Measurements from ENCODE around the gene RBFOX1. TPM values are rescaled to one million over a fixed set of nuclear protein-coding genes. Genes with fewer than 3 reads are reported as not detected.

RBFOX1 gene
- total RNA-seq: 10 to 100 TPM in 1 of 2 donors, 1 to 10 TPM in 1; 9.2 to 11.2 TPM
- long read RNA-seq, partial matches to known transcripts: 0 of 11 reads
- long read RNA-seq, other reads (novel, unspliced or antisense): 11 of 11 reads

- ATAC-seq (no peak), DNase-seq (no peak)
- intact Hi-C loops (cut with DNase I, micrococcal nuclease): no loop called here
These were observed at the start of gene RBFOX1 for GRCh38 chr16:7332611-7333010. RBFOX1 (plus strand) TSS chr16:7332845.

DNA sequence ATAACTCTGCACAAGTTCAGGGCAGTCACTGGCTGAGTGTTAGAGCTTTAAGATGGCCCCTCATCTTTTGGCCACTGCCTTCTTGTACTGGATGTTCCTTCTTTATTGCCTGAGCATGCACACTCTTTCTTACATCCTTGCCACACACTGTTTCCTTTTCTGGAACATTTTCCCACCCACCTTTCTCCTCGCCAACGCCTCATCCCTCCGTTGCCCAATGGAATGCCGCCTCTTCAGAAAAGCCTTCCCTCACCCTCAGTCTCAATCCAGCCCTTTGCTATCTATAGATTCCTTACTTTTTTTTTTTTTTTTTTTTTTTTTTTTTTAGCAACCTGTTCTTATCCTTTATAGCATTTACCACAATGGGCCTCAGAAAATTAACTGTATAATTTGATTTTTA lies 47.9 kb upstream of the RBFOX1 start:
- ATAC-seq: no peak
- intact Hi-C loops (cut with DNase I, micrococcal nuclease): no loop called here
- no peak for DNase-seq

GRCh38 chr16:7285520-7285919 lies 47.1 kb upstream of the RBFOX1 start:
- ATAC-seq (no peak), DNase-seq (no peak)
- intact Hi-C loops (cut with DNase I, micrococcal nuclease): no loop called here

DNA sequence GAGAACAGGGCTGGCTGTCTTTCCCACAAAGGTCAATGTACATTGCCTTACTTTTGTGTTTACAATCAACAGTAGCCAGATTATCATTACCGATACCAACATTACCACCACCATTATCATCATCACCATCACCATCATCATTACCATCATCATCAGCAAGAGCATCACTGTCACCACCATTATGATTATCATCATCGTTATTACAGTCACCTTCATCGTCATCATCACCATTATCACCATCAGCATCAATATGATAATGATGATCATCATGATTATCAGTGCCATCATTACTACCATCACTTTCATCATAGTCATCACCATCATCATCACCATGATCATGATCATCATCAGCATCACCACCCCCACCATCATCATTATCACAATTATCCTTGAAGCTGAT lies 43.3 kb upstream of the RBFOX1 start:
- no peak for DNase-seq
- no peak for ATAC-seq
- intact Hi-C loops (cut with DNase I, micrococcal nuclease): no loop called here

- no peak for DNase-seq
- no peak for ATAC-seq
- intact Hi-C loops (cut with DNase I, micrococcal nuclease): no loop called here
These were observed 42.0 kb upstream of the RBFOX1 start for GRCh38 chr16:7290682-7291081.

DNA sequence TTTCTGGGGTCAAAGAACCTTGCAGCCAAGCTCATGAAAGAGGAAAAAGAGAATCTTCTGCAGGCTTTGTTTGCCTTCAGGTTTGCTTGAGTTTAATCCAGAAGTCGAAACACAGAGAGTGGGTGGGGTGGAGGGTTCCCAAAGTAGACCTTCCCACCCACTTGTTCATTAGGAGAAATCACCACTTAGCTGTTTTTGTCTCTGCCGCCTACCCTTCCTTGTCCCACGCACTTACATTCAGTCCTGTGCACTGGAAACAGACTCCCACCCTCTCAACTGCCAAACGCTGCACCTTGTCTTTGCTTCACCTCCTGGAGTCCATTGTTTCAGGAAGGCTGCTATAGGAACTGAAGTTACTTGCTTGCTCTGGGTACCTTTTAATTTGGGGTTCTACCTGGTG lies 38.6 kb upstream of the RBFOX1 start:
- no peak for ATAC-seq
- no peak for DNase-seq
- intact Hi-C loops (cut with DNase I, micrococcal nuclease): no loop called here

DNA sequence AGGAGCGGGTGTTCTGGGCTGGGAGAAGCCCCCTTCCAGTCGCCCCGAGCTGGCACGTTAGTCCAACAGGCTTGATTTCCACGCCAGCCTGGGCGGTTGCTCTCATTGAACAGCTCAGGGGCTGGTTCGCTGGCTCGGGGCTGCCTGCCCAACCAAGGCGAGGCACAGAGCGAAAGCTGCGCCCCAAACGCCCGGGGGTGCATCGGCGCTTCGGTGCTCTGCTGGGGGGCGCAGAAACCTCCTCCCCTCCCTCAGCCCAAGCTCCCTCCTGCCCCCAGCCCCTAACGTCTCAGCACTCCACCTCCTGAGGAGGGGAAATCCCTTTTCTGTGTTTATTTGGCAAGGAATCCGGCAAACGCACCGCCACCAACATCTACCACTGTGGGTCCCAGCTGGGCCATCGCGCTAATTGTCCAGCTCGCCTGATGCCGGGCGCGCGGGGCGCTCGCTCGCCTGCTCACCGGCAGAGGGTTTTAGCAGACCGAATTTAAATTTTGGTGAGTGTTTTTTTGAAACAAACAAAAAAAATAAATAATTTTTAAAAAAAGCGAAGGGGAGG lies 29.5 kb upstream of the RBFOX1 start:
- DNase-seq: no peak
- no peak for ATAC-seq
- intact Hi-C loops (cut with DNase I, micrococcal nuclease): no loop called here

GRCh38 chr16:7303660-7304200 lies 28.9 kb upstream of the RBFOX1 start:
- DNase-seq (no peak), ATAC-seq (no peak)
- intact Hi-C loops (cut with DNase I, micrococcal nuclease): no loop called here

DNA sequence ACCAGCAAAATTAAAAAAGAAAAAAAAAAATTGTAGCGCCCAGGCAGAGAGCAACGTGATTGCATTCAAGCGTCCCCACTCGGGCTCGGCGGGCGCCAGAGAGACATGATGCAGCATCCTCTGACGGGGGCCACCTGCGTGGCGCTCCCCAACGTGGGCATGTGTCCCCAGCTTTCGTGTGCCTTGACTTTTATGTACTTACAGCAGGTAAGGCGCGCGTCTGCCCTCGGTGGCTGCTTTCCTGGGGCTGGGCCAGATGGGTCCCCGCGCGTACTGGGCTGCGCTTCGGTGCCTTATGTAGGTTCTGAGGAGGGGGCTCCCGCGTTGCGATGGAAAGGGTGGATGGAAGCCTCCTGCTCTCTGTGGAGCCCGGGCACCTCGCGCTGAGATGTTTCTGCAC lies 28.4 kb upstream of the RBFOX1 start:
- no peak for ATAC-seq

GRCh38 chr16:7304958-7305357 lies 27.7 kb upstream of the RBFOX1 start:
- ATAC-seq: no peak
- intact Hi-C loops (cut with DNase I, micrococcal nuclease): no loop called here

More for the DNA sequence above, 28.4 kb upstream of the RBFOX1 start:
- intact Hi-C loops (cut with DNase I, micrococcal nuclease): no loop called here
- no peak for DNase-seq

GRCh38 chr16:7313170-7313569 lies 19.5 kb upstream of the RBFOX1 start:
- DNase-seq (no peak), ATAC-seq (no peak)
- intact Hi-C loops (cut with DNase I, micrococcal nuclease): no loop called here

More at GRCh38 chr16:7304958-7305357, 27.7 kb upstream of the RBFOX1 start:
- no peak for DNase-seq

GRCh38 chr16:7314163-7314562 lies 18.5 kb upstream of the RBFOX1 start:
- ATAC-seq: no peak
- intact Hi-C loops (cut with DNase I, micrococcal nuclease): no loop called here
- no peak for DNase-seq

DNA sequence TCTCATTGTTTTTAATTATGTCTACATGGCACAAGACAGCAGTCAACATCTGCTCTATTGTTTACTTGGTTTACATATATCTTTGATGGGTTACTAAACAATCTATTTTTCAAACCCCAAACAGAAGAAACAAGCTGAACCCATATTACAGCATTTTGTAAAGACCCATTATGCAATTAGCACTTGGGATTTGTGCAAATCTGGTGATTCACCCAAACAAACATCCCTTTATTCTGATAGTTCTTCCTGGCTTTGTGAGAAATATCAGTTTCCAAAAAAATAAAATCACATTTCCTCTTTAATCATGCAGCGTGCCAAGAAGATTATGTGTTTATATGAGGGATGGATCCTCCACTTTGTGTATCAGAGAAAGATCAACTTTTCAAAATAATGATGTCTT lies 16.8 kb upstream of the RBFOX1 start:
- ATAC-seq: no peak
- no peak for DNase-seq
- intact Hi-C loops (cut with DNase I, micrococcal nuclease): no loop called here

- no peak for ATAC-seq
- no peak for DNase-seq
- intact Hi-C loops (cut with DNase I, micrococcal nuclease): no loop called here
These were observed 16.3 kb upstream of the RBFOX1 start for GRCh38 chr16:7316281-7316888.

- intact Hi-C loops (cut with DNase I, micrococcal nuclease): no loop called here
- ATAC-seq: no peak
- no peak for DNase-seq
These were observed 14.7 kb upstream of the RBFOX1 start for GRCh38 chr16:7317982-7318381.

- intact Hi-C loops (cut with DNase I, micrococcal nuclease): no loop called here
- ATAC-seq (no peak), DNase-seq (no peak)
These were observed 14.0 kb upstream of the RBFOX1 start for GRCh38 chr16:7318686-7319085.

GRCh38 chr16:7319514-7319913 lies 13.1 kb upstream of the RBFOX1 start:
- ATAC-seq (no peak), DNase-seq (no peak)
- intact Hi-C loops (cut with DNase I, micrococcal nuclease): no loop called here

- no peak for DNase-seq
- ATAC-seq: no peak
- intact Hi-C loops (cut with DNase I, micrococcal nuclease): no loop called here
These were observed 11.0 kb upstream of the RBFOX1 start for GRCh38 chr16:7321661-7322060.

GRCh38 chr16:7324321-7324720 lies 8.3 kb upstream of the RBFOX1 start:
- intact Hi-C loops (cut with DNase I, micrococcal nuclease): no loop called here
- ATAC-seq (no peak), DNase-seq (no peak)

- intact Hi-C loops (cut with DNase I, micrococcal nuclease): no loop called here
- ATAC-seq (no peak), DNase-seq (no peak)
These were observed 6.8 kb upstream of the RBFOX1 start for GRCh38 chr16:7325834-7326233.

GRCh38 chr16:7330709-7331108 lies 1.9 kb upstream of the RBFOX1 start:
- ATAC-seq (no peak), DNase-seq (no peak)
- intact Hi-C loops (cut with DNase I, micrococcal nuclease): no loop called here
